ENCODE data around the gene MAN1A1.

Gene MAN1A1

GRCh38 chr6:119218548-119218947 lies 131.0 kb downstream of the MAN1A1 start:
- in situ Hi-C loops (cut with MboI; ENCODE audit: low sequenced_read_pairs, unreplicated experiment) = no loop called here
- TF ChIP-seq CTCF (IDR thresholded peaks at IDR 0.05; ENCODE audit: borderline replicate concordance, control extremely low read depth, extremely low read depth, insufficient read depth, missing control alignments) = no peak

GRCh38 chr6:119215885-119216590 lies 133.5 kb downstream of the MAN1A1 start:
- in situ Hi-C loops (cut with MboI; ENCODE audit: low sequenced_read_pairs, unreplicated experiment) = no loop called here
- DNase-seq (ENCODE audit: low spot score) = no peak
- TF ChIP-seq CTCF (IDR thresholded peaks at IDR 0.05; ENCODE audit: borderline replicate concordance, control extremely low read depth, extremely low read depth, insufficient read depth, missing control alignments) = no peak

More at GRCh38 chr6:119218548-119218947, 131.0 kb downstream of the MAN1A1 start:
- no peak for DNase-seq (ENCODE audit: low spot score)

- in situ Hi-C loops (cut with MboI; ENCODE audit: low sequenced_read_pairs, unreplicated experiment) = no loop called here
- DNase-seq (ENCODE audit: low spot score) = no peak
- no peak for TF ChIP-seq CTCF (IDR thresholded peaks at IDR 0.05; ENCODE audit: borderline replicate concordance, control extremely low read depth, extremely low read depth, insufficient read depth, missing control alignments)
Observed at GRCh38 chr6:119215309-119215708, 134.3 kb downstream of the MAN1A1 start.

- TF ChIP-seq CTCF (IDR thresholded peaks at IDR 0.05; ENCODE audit: borderline replicate concordance, control extremely low read depth, extremely low read depth, insufficient read depth, missing control alignments) = no peak
- no peak for DNase-seq (ENCODE audit: low spot score)
- in situ Hi-C loops (cut with MboI; ENCODE audit: low sequenced_read_pairs, unreplicated experiment) = no loop called here
Observed at GRCh38 chr6:119210596-119210995, 139.0 kb downstream of the MAN1A1 start.

GRCh38 chr6:119209452-119210205 lies 139.9 kb downstream of the MAN1A1 start:
- in situ Hi-C loops (cut with MboI; ENCODE audit: low sequenced_read_pairs, unreplicated experiment) = no loop called here
- DNase-seq (ENCODE audit: low spot score) = no peak
- TF ChIP-seq CTCF (IDR thresholded peaks at IDR 0.05; ENCODE audit: borderline replicate concordance, control extremely low read depth, extremely low read depth, insufficient read depth, missing control alignments) = no peak

GRCh38 chr6:119207971-119208725 lies 141.4 kb downstream of the MAN1A1 start:
- DNase-seq (ENCODE audit: low spot score) = no peak
- TF ChIP-seq CTCF (IDR thresholded peaks at IDR 0.05; ENCODE audit: borderline replicate concordance, control extremely low read depth, extremely low read depth, insufficient read depth, missing control alignments) = no peak
- in situ Hi-C loops (cut with MboI; ENCODE audit: low sequenced_read_pairs, unreplicated experiment) = no loop called here

Measured in GM13976 (cell line).